OCI-LY3 (cell line): ENCODE measurements around the gene ME3.

Source experiments
- H2AFZ ChIP-seq: fragments of 200-600, 300-600 bp; shearing (Covaris generic); 2 replicates; pipeline ENCODE4 v1.6.0; 2014; ENCODE audit warnings: antibody characterized with exemption, low read depth, low read length
- H3K27ac ChIP-seq: fragments of 200-600, 300-600 bp; sonication (generic); 2 replicates; pipeline ENCODE4 v1.5.1; 2014; ENCODE audit warnings: mild to moderate bottlenecking, low read length, moderate library complexity, mixed read lengths
- H3K27me3 ChIP-seq: fragments of 200-600, 300-600 bp; sonication (generic); 2 replicates; pipeline ENCODE4 v1.6.1; 2014; ENCODE audit warnings: low read depth, low read length, mixed read lengths
- H3K36me3 ChIP-seq: fragments of 200-600, 300-600 bp; sonication (generic); replicated peaks from 2 replicates; pipeline ENCODE3; 2014; ENCODE audit warnings: low read depth, low read length, mixed read lengths
- H3K4me1 ChIP-seq: fragments of 300-600, 200-600 bp; sonication (generic); 2 replicates; pipeline ENCODE4 v1.6.1; 2014; ENCODE audit warnings: low read length, mixed read lengths
- H3K4me2 ChIP-seq: fragments of 200-600, 300-600 bp; sonication (generic); 2 replicates; pipeline ENCODE4 v1.6.1; 2014; ENCODE audit warnings: low read length, mixed read lengths
- H3K4me3 ChIP-seq: fragments of 300-600, 200-600 bp; sonication (generic); 2 replicates; pipeline ENCODE4 v1.5.1; 2014; ENCODE audit warnings: antibody characterized with exemption, mild to moderate bottlenecking, low read length, moderate library complexity
- H3K79me2 ChIP-seq: fragments of 300-600, 200-600 bp; shearing (Covaris generic); 2 replicates; pipeline ENCODE4 v1.6.1; 2014; ENCODE audit warnings: mild to moderate bottlenecking, low read length, mixed read lengths
- H3K9ac ChIP-seq: fragments of 300-600, 200-600 bp; shearing (Covaris generic); 2 replicates; pipeline ENCODE4 v1.6.0; 2014; ENCODE audit warnings: mild to moderate bottlenecking, low read length, moderate library complexity
- H3K9me3 ChIP-seq: fragments of 200-600, 300-600 bp; shearing (Covaris generic); 2 replicates; pipeline ENCODE4 v1.6.1; 2014; ENCODE audit warnings: low read length, mixed read lengths; ENCODE audit not compliant: insufficient read depth
- H4K20me1 ChIP-seq: fragments of 200-600, 300-600 bp; sonication (generic); 2 replicates; pipeline ENCODE4 v1.6.1; 2016; ENCODE audit warnings: low read length, mixed read lengths; ENCODE audit not compliant: insufficient read depth
- EZH2phosphoT487 ChIP-seq: fragments of 200-600 bp; shearing (Covaris generic); IDR thresholded peaks from 2 replicates; pipeline ENCODE4 v1.6.1; 2018; ENCODE audit warnings: antibody characterized with exemption, mixed run types, low read depth
- TF ChIP-seq, protein P1 (sequence below): fragments of 200-600, 300-600 bp; sonication (generic); IDR thresholded peaks from 2 replicates; pipeline ENCODE4 v1.5.1; 2014; ENCODE audit warnings: antibody characterized with exemption, low read length, low read depth

The ME3 gene

DNA sequence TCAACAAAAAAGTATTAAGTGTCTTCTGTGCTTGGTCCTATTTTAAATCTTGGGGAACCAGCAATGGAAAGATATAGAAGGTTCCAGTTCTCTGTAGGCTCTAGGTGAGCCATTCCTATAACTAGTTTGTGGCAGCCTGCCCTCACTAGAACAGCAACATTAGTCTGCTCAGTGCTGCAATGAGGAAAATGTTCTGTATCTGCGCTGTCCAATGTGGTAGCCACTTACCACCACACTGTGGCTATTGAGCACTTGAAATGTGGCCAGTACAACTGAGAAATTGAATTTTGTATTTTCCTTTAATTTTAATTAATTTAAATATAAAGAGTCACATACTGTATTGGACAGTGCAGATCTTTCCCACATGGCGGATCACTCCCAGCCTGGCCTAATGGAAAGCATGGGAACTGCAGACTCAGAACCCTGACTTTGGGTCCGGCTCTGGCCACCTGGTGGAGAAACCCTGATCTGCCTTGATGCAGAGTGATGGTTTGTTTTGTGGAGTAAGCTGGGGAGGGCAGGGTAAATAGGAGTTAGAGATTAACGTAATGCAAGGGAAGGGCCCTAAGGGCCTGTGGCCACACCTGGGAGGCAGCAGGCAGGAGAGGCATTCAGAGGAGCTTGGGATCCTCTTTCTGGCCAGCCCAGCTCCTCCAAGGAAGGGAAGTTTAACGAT, 101.0 kb downstream of the ME3 start:
- Histone ChIP-seq H2AFZ (no peak overlapping the region), H3K4me2 (no peak overlapping the region), H3K4me3 (no peak overlapping the region), H3K9ac (no peak overlapping the region), H3K27ac (no peak overlapping the region), H3K79me2 (no peaks in the 10 kb centered on the region), H3K27me3 (peaks cover 8% of the 10 kb centered on the region; the same call in 1 of the 2 replicates), H4K20me1 (no peaks in the 10 kb centered on the region), H3K36me3 (no peaks in the 10 kb centered on the region), H3K9me3 (no peaks in the 10 kb centered on the region), H3K4me1 (no peaks in the 10 kb centered on the region)
- TF ChIP-seq, protein P1, sequence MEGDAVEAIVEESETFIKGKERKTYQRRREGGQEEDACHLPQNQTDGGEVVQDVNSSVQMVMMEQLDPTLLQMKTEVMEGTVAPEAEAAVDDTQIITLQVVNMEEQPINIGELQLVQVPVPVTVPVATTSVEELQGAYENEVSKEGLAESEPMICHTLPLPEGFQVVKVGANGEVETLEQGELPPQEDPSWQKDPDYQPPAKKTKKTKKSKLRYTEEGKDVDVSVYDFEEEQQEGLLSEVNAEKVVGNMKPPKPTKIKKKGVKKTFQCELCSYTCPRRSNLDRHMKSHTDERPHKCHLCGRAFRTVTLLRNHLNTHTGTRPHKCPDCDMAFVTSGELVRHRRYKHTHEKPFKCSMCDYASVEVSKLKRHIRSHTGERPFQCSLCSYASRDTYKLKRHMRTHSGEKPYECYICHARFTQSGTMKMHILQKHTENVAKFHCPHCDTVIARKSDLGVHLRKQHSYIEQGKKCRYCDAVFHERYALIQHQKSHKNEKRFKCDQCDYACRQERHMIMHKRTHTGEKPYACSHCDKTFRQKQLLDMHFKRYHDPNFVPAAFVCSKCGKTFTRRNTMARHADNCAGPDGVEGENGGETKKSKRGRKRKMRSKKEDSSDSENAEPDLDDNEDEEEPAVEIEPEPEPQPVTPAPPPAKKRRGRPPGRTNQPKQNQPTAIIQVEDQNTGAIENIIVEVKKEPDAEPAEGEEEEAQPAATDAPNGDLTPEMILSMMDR: peak; percentile 34
- no peak for TF ChIP-seq EZH2phosphoT487

DNA sequence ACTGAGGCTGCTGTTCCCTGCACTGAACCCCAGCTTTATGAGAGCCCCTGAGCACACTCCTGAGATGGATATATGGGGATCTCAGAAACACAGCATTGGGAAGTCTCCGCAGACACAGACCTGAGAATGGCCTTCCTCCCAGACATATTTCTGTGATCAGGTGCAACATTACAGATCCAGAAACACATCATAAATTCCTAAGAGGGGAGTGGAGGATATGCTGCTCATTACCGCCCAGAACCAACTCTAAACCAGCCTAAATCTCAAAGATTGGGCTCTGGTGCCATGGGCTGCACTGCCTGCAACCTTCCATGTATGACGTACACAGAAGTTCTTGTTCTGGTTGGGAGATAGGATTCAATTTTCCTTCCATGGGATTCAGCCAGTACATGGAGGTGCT, 102.0 kb downstream of the ME3 start:
- H3K36me3 ChIP-seq: no peaks in the 10 kb centered on the region
- H3K9ac ChIP-seq: no peak overlapping the region
- no peak overlapping the region for H3K4me3 ChIP-seq
- TF ChIP-seq EZH2phosphoT487: no peak
- TF ChIP-seq, protein P1: no peak
- no peaks in the 10 kb centered on the region for H3K79me2 ChIP-seq
- no peaks in the 10 kb centered on the region for H4K20me1 ChIP-seq
- H3K27ac ChIP-seq: no peak overlapping the region
- H2AFZ ChIP-seq: no peak overlapping the region
- no peaks in the 10 kb centered on the region for H3K4me1 ChIP-seq
- H3K9me3 ChIP-seq: no peaks in the 10 kb centered on the region
- H3K4me2 ChIP-seq: no peak overlapping the region
- peaks cover 2% of the 10 kb centered on the region; the same call in 1 of the 2 replicates for H3K27me3 ChIP-seq

DNA sequence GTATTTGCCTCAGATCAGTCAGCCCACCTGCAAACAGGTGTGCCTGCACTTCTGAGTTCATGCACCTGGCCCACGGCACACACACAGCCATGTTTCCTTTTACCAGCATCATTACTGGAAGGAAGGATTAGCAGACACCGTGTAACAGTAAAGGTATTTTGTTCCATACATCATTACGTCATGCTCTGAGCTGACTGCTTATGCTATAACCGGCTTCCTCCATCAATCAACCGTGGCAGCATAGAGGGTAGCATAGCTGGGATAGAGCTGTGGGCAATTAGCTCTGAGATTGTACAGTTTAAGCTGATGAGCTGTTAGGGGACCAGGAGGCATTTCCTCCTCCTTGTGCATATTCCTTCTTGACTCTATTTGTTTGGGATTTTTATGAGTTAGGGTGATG, 102.4 kb downstream of the ME3 start:
- H3K9me3 ChIP-seq: no peaks in the 10 kb centered on the region
- no peak overlapping the region for H2AFZ ChIP-seq
- H3K9ac ChIP-seq: no peak overlapping the region
- H3K4me1 ChIP-seq: no peaks in the 10 kb centered on the region
- peaks cover 4% of the 10 kb centered on the region for H3K27me3 ChIP-seq
- no peaks in the 10 kb centered on the region for H3K36me3 ChIP-seq
- no peak overlapping the region for H3K27ac ChIP-seq
- H3K4me2 ChIP-seq: no peak overlapping the region
- H3K4me3 ChIP-seq: no peak overlapping the region
- H3K79me2 ChIP-seq: no peaks in the 10 kb centered on the region
- H4K20me1 ChIP-seq: no peaks in the 10 kb centered on the region
- TF ChIP-seq EZH2phosphoT487: no peak
- TF ChIP-seq, protein P1: no peak

DNA sequence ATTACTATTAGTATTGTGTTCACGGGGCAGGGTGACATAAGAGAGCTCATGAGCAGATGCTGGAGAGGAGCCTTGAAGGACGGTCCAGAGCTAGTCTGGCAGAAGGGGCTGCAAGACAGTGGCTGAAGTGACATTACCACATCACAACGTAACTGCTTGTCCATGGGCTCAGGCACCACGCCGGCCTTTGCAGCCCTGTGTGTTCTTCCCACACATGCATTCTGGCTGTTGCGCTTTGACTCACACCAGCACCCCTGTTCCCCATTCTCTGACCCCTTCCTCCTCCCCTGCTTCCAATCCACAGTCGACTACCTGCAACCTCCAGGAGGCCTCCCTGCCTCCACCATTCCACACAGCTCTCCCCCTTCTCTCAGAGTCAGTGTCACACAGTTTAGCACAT, 103.3 kb downstream of the ME3 start:
- no peak overlapping the region for H3K9ac ChIP-seq
- H3K4me3 ChIP-seq: no peak overlapping the region

More for the DNA sequence above, 103.3 kb downstream of the ME3 start:
- H3K9me3 ChIP-seq: no peaks in the 10 kb centered on the region
- H4K20me1 ChIP-seq: no peaks in the 10 kb centered on the region
- no peak overlapping the region for H3K4me2 ChIP-seq
- H3K79me2 ChIP-seq: no peaks in the 10 kb centered on the region
- TF ChIP-seq, protein P1: no peak
- TF ChIP-seq EZH2phosphoT487: no peak
- no peak overlapping the region for H2AFZ ChIP-seq
- no peaks in the 10 kb centered on the region for H3K4me1 ChIP-seq
- H3K27ac ChIP-seq: no peak overlapping the region
- H3K36me3 ChIP-seq: no peaks in the 10 kb centered on the region
- H3K27me3 ChIP-seq: peaks cover 10% of the 10 kb centered on the region
